Gastrocnemius medialis (tissue), 4 donors: ENCODE data around the gene PWWP3B. TPM values are rescaled to one million over a fixed set of nuclear protein-coding genes. Genes with fewer than 3 reads are reported as not detected.
A peak's percentile ranks its signal among the peaks of the same experiment; 100 is the strongest.

Source experiments
- ATAC-seq, 2 donors: fragments of 150-250 bp; one replicate each; pipeline ENCODE4 v1.9.1; 2016
- DNase-seq, 2 donors: peaks; one replicate each; pipeline ENCODE4 v3.0.0-alpha.2; 2019
- H3K27ac ChIP-seq, 4 donors: fragments of 200-600 bp; sonication (generic); 1 replicate in 1 of 4; 2 replicates in 3 of 4; pipeline ENCODE4 v1.5.1; 2016 to 2018; ENCODE audit warnings: mild to moderate bottlenecking in 2 of 4, moderate library complexity in 1 of 4
- H3K27me3 ChIP-seq, 3 donors: fragments of 200-600 bp; sonication (generic) in 2 of 3; 1 replicate in 1 of 3; 2 replicates in 2 of 3; pipeline versions ENCODE4 v1.5.1 to v1.6.0; 2016 to 2019; ENCODE audit warnings: mild to moderate bottlenecking in 1 of 3, moderate library complexity in 1 of 3
- H3K36me3 ChIP-seq, 2 donors: fragments of 200-600 bp; sonication (generic) in 1 of 2; one replicate each; pipeline ENCODE4 v1.5.1; 2017 to 2018
- H3K4me1 ChIP-seq, 2 donors: fragments of 200-600 bp; sonication (generic) in 1 of 2; one replicate each; pipeline ENCODE4 v1.5.1; 2016 to 2017; ENCODE audit warnings: mild to moderate bottlenecking in 2 of 2
- H3K4me3 ChIP-seq, 4 donors: fragments of 200-600 bp; sonication (generic) in 3 of 4; 1 replicate in 1 of 4; 2 replicates in 3 of 4; pipeline ENCODE4 v1.5.1; 2016 to 2019; ENCODE audit warnings: mild to moderate bottlenecking in 2 of 4
- H3K9me3 ChIP-seq, 3 donors: fragments of 200-600 bp; sonication (generic) in 2 of 3; 1 replicate in 1 of 3; 2 replicates in 2 of 3; pipeline ENCODE4 v1.5.1; 2016 to 2019
- CTCF ChIP-seq, 5 experiments: fragments of 450-650 bp in 3 of 5; fragments of 200-600 bp in 2 of 5; sonication (generic) in 2 of 5; IDR thresholded peaks in 4 of 5; conservative IDR thresholded peaks in 1 of 5; 1 replicate in 4 of 5; 2 replicates in 1 of 5; pipeline ENCODE4 v1.5.1; 2016 to 2019; ENCODE audit warnings: antibody characterized with exemption in 5 of 5, mild to moderate bottlenecking in 3 of 5, moderate library complexity in 3 of 5
- POLR2A ChIP-seq, 2 donors: fragments of 450-650 bp; IDR thresholded peaks; one replicate each; pipeline ENCODE4 v1.6.1; 2017; ENCODE audit warnings: antibody characterized with exemption in 2 of 2, mild to moderate bottlenecking in 2 of 2, moderate library complexity in 2 of 2
- in situ Hi-C, 4 donors: fragments of 200-750 bp; cut with MboI; loops; one replicate each; pipeline versions ENCODE4 v1.15.0 to v1.8.0; 2017; ENCODE audit warnings: low sequenced_read_pairs in 4 of 4
- intact Hi-C: fragments of 100-400 bp; cut with DNase I; formaldehyde crosslinking; loops from one replicate; pipeline ENCODE4 v1.15.1; 2023; ENCODE audit warnings: low total_unique reads
- total RNA-seq, 4 donors: library from RNA; depleted of rRNA; stranded (reverse); fragments of >200 nt; gene quantifications; one replicate each; pipeline versions ENCODE4 v1.1.0 to v1.2.3, GENCODE V29; 2016

PWWP3B gene
- 1 to 10 TPM; 1.8 to 7.8 (median 3.1) TPM for total RNA-seq

- TF ChIP-seq POLR2A (IDR thresholded peaks at IDR 0.05) (no peak), CTCF (IDR thresholded peaks at IDR 0.05 in 4 of 5, conservative IDR thresholded peaks at IDR 0.05 in 1 of 5) (no peak)
- intact Hi-C loops = no loop called here
- DNase-seq = no peak
- H3K4me1 ChIP-seq = no peaks in the 10 kb centered on the region
- no peaks in the 10 kb centered on the region for H3K9me3 ChIP-seq
- peaks cover 0 to 4% (median 3%) of the 10 kb centered on the region in 3 donors for H3K27me3 ChIP-seq
- no peak within 1 kb of the TSS for H3K27ac ChIP-seq
- peak within 1 kb of the TSS in 1 of 4 donors; percentile 12 for H3K4me3 ChIP-seq
- H3K36me3 ChIP-seq = no peaks in the 10 kb centered on the region
- in situ Hi-C loops = no loop called here
- no peak for ATAC-seq
Measured at GRCh38 chrX:106168107-106168506, at the start of gene PWWP3B. TSS of gene PWWP3B (plus strand) at chrX:106168305. CDS start at chrX:106205433, 37,128 bp downstream.

- Histone ChIP-seq H3K27me3 (no peaks in the 10 kb centered on the region), H3K36me3 (no peaks in the 10 kb centered on the region), H3K9me3 (no peaks in the 10 kb centered on the region), H3K4me1 (no peaks in the 10 kb centered on the region), H3K4me3 (no peak overlapping the region), H3K27ac (no peak overlapping the region)
- TF ChIP-seq POLR2A (IDR thresholded peaks at IDR 0.05) = no peak
- no peak for TF ChIP-seq CTCF (IDR thresholded peaks at IDR 0.05 in 4 of 5, conservative IDR thresholded peaks at IDR 0.05 in 1 of 5)
- ATAC-seq (no peak), DNase-seq (no peak)
- intact Hi-C loops = no loop called here
- in situ Hi-C loops = no loop called here
Measured at GRCh38 chrX:106139048-106139447, 29.1 kb upstream of the PWWP3B start.

GRCh38 chrX:106144755-106145639 lies 23.1 kb upstream of the PWWP3B start:
- no peak overlapping the region for H3K27ac ChIP-seq
- ATAC-seq = no peak
- intact Hi-C loops = no loop called here

GRCh38 chrX:106150701-106151100 lies 17.4 kb upstream of the PWWP3B start:
- in situ Hi-C loops (no loop called here), intact Hi-C loops (no loop called here)
- Histone ChIP-seq H3K27me3 (no peaks in the 10 kb centered on the region), H3K4me1 (no peaks in the 10 kb centered on the region), H3K4me3 (no peak overlapping the region), H3K36me3 (no peaks in the 10 kb centered on the region), H3K9me3 (no peaks in the 10 kb centered on the region), H3K27ac (no peak overlapping the region)
- no peak for DNase-seq
- ATAC-seq = no peak
- TF ChIP-seq POLR2A (IDR thresholded peaks at IDR 0.05) (no peak), CTCF (IDR thresholded peaks at IDR 0.05 in 4 of 5, conservative IDR thresholded peaks at IDR 0.05 in 1 of 5) (no peak)

More at GRCh38 chrX:106144755-106145639, 23.1 kb upstream of the PWWP3B start:
- Histone ChIP-seq H3K27me3 (no peaks in the 10 kb centered on the region), H3K9me3 (no peaks in the 10 kb centered on the region), H3K4me1 (no peaks in the 10 kb centered on the region), H3K4me3 (no peak overlapping the region), H3K36me3 (no peaks in the 10 kb centered on the region)
- no peak for DNase-seq
- no peak for TF ChIP-seq POLR2A (IDR thresholded peaks at IDR 0.05)
- TF ChIP-seq CTCF (IDR thresholded peaks at IDR 0.05 in 4 of 5, conservative IDR thresholded peaks at IDR 0.05 in 1 of 5) = no peak
- in situ Hi-C loops = no loop called here
